ENCODE results near the gene ANKRD12.

The ANKRD12 gene

GRCh38 chr18:9174302-9174701, 37.7 kb downstream of the ANKRD12 start:
- H3K4me3 ChIP-seq (ENCODE audit: low read length), result no peak overlapping the region
- TF ChIP-seq ZNF274 (IDR thresholded peaks at IDR 0.05; ENCODE audit: low read depth, low read length), result no peak

- H3K4me3 ChIP-seq (ENCODE audit: low read length), result no peak overlapping the region
- TF ChIP-seq ZNF274 (IDR thresholded peaks at IDR 0.05; ENCODE audit: low read depth, low read length), result no peak
Measured at GRCh38 chr18:9175115-9175514, 38.5 kb downstream of the ANKRD12 start.

GRCh38 chr18:9177031-9177430, 40.5 kb downstream of the ANKRD12 start:
- no peak for TF ChIP-seq ZNF274 (IDR thresholded peaks at IDR 0.05; ENCODE audit: low read depth, low read length)
- H3K4me3 ChIP-seq (ENCODE audit: low read length), result no peak overlapping the region

- TF ChIP-seq ZNF274 (IDR thresholded peaks at IDR 0.05; ENCODE audit: low read depth, low read length), result no peak
- H3K4me3 ChIP-seq (ENCODE audit: low read length), result no peak overlapping the region
Measured at GRCh38 chr18:9177466-9177865, 40.9 kb downstream of the ANKRD12 start.

DNA sequence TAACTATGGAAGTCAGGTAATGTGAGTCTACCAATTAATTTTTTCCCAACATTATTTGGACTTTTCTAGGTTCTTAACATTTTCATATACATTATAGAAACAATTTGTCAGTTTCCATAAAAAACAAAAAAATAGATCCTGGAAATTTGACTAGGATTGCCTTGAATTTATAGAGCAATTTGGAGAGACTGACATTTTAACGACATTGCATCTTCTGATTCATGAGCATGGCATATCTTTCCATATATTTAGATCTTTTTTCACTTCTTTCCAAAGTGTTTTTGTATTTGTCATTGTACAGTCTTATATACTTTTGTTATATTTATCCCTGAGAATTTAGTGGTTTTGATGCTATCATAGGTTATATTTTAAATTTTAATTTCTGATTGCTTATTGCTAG, 42.0 kb downstream of the ANKRD12 start:
- no peak for TF ChIP-seq ZNF274 (IDR thresholded peaks at IDR 0.05; ENCODE audit: low read depth, low read length)
- no peak overlapping the region for H3K4me3 ChIP-seq (ENCODE audit: low read length)

- H3K4me3 ChIP-seq (ENCODE audit: low read length), result no peak overlapping the region
- TF ChIP-seq ZNF274 (IDR thresholded peaks at IDR 0.05; ENCODE audit: low read depth, low read length), result no peak
Measured at GRCh38 chr18:9181275-9181674, 44.7 kb downstream of the ANKRD12 start.

- no peak overlapping the region for H3K4me3 ChIP-seq (ENCODE audit: low read length)
- TF ChIP-seq ZNF274 (IDR thresholded peaks at IDR 0.05; ENCODE audit: low read depth, low read length), result no peak
Measured at GRCh38 chr18:9182852-9183399, 46.3 kb downstream of the ANKRD12 start.

- no peak for TF ChIP-seq ZNF274 (IDR thresholded peaks at IDR 0.05; ENCODE audit: low read depth, low read length)
- peak overlapping the region; percentile 63 for H3K4me3 ChIP-seq (ENCODE audit: low read length)
Measured at GRCh38 chr18:9184998-9185613, 48.5 kb downstream of the ANKRD12 start.

- no peak overlapping the region for H3K4me3 ChIP-seq (ENCODE audit: low read length)
- no peak for TF ChIP-seq ZNF274 (IDR thresholded peaks at IDR 0.05; ENCODE audit: low read depth, low read length)
Measured at GRCh38 chr18:9188359-9189231, 52.0 kb downstream of the ANKRD12 start.

DNA sequence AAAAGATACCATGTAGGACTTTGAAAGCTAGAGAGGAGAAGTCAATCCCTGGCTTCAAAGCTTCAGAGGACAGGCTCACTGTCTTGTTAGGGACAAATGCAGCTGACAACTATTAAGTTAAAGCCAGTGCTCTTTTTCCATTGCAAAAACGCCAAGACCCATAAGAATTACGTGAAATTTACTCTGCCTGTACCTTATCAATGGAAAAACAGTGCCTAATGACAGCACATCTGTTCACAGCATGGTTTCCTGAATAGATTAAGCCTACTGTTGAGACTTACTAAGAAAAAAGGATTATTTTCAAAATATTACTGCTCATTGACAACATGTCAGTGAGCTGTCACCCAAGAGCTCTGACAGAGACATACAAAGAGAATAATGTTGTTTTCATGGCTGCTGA, 52.9 kb downstream of the ANKRD12 start:
- H3K4me3 ChIP-seq (ENCODE audit: low read length), result no peak overlapping the region
- no peak for TF ChIP-seq ZNF274 (IDR thresholded peaks at IDR 0.05; ENCODE audit: low read depth, low read length)

- H3K4me3 ChIP-seq (ENCODE audit: low read length), result no peak overlapping the region
- no peak for TF ChIP-seq ZNF274 (IDR thresholded peaks at IDR 0.05; ENCODE audit: low read depth, low read length)
Measured at GRCh38 chr18:9191658-9192256, 55.2 kb downstream of the ANKRD12 start.

GRCh38 chr18:9193031-9193430, 56.5 kb downstream of the ANKRD12 start:
- no peak for TF ChIP-seq ZNF274 (IDR thresholded peaks at IDR 0.05; ENCODE audit: low read depth, low read length)
- no peak overlapping the region for H3K4me3 ChIP-seq (ENCODE audit: low read length)

DNA sequence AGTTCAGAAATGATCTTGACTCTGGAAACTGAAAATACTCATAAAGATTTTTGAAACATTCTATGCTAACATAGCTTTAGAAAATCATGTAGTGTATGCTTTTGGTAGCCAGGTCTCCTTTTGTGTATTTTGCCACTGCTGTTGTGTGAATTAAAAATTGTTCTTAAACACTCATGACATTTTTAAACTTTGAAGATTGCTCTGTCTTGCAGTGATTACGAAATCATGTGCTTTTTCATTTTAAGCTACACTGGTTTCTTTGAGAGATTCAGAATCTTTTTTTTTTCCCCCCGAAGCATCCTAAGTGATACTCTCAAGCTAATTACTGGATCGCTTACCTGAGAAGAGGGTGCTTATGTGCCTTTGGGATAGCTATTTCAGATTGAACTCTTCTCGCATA, 60.0 kb downstream of the ANKRD12 start:
- TF ChIP-seq ZNF274 (IDR thresholded peaks at IDR 0.05; ENCODE audit: low read depth, low read length), result no peak
- no peak overlapping the region for H3K4me3 ChIP-seq (ENCODE audit: low read length)

- TF ChIP-seq ZNF274 (IDR thresholded peaks at IDR 0.05; ENCODE audit: low read depth, low read length), result no peak
- H3K4me3 ChIP-seq (ENCODE audit: low read length), result no peak overlapping the region
Measured at GRCh38 chr18:9199681-9200080, 63.1 kb downstream of the ANKRD12 start.

GRCh38 chr18:9201224-9201623, 64.6 kb downstream of the ANKRD12 start:
- no peak for TF ChIP-seq ZNF274 (IDR thresholded peaks at IDR 0.05; ENCODE audit: low read depth, low read length)
- no peak overlapping the region for H3K4me3 ChIP-seq (ENCODE audit: low read length)
